Retinal pigment epithelial cell (primary cell): ENCODE data around the gene SEC31A.

Experiments
- DNase-seq: peaks from one replicate; pipeline ENCODE4 v3.0.0-alpha.2; 2010; ENCODE audit warnings: low read depth
- H3K4me3 ChIP-seq: 2 replicates; pipeline ENCODE4 v1.5.1; 2011; ENCODE audit warnings: mild to moderate bottlenecking, low read length, control low read depth, moderate library complexity
- TF ChIP-seq, protein P1 (sequence below): conservative IDR thresholded peaks from 2 replicates; pipeline ENCODE4 v1.5.1; 2011; ENCODE audit warnings: low read depth, low read length, control low read depth, inconsistent platforms

The SEC31A gene

DNA sequence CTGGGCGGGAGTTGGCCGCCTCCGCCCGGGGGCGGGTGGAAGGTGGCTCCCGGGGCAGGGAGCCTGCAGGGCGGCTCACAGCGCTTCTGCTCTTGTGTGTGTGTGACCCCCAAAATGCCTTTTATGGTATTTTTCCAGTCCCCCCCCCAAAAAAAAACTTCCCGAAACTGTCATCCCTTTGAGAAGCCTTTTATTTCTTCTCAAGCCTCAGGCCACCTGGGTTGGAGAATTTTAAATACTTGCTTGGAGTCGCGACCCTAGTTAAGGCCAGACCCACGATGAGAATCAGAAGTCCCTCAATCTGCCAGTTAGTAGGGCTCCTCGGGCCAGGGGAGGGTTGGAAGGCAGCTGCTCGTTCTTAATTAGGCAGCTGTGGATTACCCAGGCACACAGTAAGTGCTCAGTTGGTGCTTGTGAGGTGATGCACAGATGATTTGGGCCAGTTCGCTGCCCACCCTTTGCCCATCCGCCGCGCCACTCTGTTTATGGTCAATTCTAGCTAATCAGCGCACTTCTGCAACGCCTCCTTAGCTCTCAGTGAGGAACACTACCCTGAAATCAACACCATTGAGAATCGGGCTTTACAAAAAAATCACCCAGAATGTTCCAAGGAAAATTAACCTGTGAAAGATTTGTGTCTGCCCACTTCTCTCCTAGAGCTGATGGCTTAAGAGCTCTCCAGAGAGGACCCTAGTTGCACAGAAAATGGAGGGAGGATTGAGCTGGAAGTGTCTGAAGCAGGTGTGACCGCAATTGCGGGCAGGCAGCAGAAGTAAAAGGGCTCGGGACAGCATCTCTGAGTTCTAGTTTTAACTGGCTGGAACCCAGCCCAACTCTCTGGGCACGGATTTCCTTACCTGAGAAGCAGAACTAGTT, 91.7 kb downstream of the SEC31A start:
- TF ChIP-seq, protein P1, sequence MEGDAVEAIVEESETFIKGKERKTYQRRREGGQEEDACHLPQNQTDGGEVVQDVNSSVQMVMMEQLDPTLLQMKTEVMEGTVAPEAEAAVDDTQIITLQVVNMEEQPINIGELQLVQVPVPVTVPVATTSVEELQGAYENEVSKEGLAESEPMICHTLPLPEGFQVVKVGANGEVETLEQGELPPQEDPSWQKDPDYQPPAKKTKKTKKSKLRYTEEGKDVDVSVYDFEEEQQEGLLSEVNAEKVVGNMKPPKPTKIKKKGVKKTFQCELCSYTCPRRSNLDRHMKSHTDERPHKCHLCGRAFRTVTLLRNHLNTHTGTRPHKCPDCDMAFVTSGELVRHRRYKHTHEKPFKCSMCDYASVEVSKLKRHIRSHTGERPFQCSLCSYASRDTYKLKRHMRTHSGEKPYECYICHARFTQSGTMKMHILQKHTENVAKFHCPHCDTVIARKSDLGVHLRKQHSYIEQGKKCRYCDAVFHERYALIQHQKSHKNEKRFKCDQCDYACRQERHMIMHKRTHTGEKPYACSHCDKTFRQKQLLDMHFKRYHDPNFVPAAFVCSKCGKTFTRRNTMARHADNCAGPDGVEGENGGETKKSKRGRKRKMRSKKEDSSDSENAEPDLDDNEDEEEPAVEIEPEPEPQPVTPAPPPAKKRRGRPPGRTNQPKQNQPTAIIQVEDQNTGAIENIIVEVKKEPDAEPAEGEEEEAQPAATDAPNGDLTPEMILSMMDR: no peak
- peak overlapping the region; percentile 66 for H3K4me3 ChIP-seq
- no peak for DNase-seq

GRCh38 chr4:82798168-82799005, 92.6 kb downstream of the SEC31A start, which contains the start of gene SCD5:
Gene SCD5 (minus strand): TSS chr4:82798796. CDS start chr4:82798537, 259 bp downstream.
- peak within 1 kb of the TSS; percentile 66 for H3K4me3 ChIP-seq
- DNase-seq: no peak
- TF ChIP-seq, protein P1: no peak

GRCh38 chr4:82797405-82798111, 93.4 kb downstream of the SEC31A start:
- peak overlapping the region; percentile 66 for H3K4me3 ChIP-seq
- no peak for DNase-seq
- TF ChIP-seq, protein P1: no peak

- peak overlapping the region; percentile 66 for H3K4me3 ChIP-seq
- TF ChIP-seq, protein P1: no peak
- DNase-seq: no peak
Observed at GRCh38 chr4:82797040-82797404, 93.9 kb downstream of the SEC31A start.

- TF ChIP-seq, protein P1: no peak
- H3K4me3 ChIP-seq: no peak overlapping the region
- DNase-seq: no peak
Observed at GRCh38 chr4:82792912-82793649, 97.9 kb downstream of the SEC31A start.

- H3K4me3 ChIP-seq: no peak overlapping the region
- TF ChIP-seq, protein P1: no peak
- DNase-seq: no peak
Observed at GRCh38 chr4:82791179-82791578, 99.8 kb downstream of the SEC31A start.
